SK-N-SH treated with all-trans-retinoic acid at 6 μM for 48 hours (cell line): Measurements from ENCODE around the gene EFEMP1.

ENCODE experiments used
- CSDC2 ChIP-seq: fragments of 250-450 bp; sonication (Bioruptor Pico); IDR thresholded peaks from 2 replicates; pipeline ENCODE4 v1.5.0; 2020; ENCODE audit warnings: mild to moderate bottlenecking, moderate library complexity
- POU6F1 ChIP-seq: fragments of 250-450 bp; sonication (Bioruptor Pico); IDR thresholded peaks from 2 replicates; pipeline ENCODE4 v1.8.0; 2021; ENCODE audit warnings: low read depth, mild to moderate bottlenecking, moderate library complexity, borderline replicate concordance
- PPARA ChIP-seq: fragments of 250-450 bp; sonication (Bioruptor Pico); IDR thresholded peaks from 2 replicates; pipeline ENCODE4 v1.5.0; 2020; ENCODE audit warnings: mild to moderate bottlenecking, borderline replicate concordance
- RARB ChIP-seq: fragments of 250-450 bp; sonication (Bioruptor Pico); IDR thresholded peaks from 2 replicates; pipeline ENCODE4 v1.8.0; 2021; ENCODE audit warnings: mild to moderate bottlenecking, moderate library complexity
- ZFP3 ChIP-seq: fragments of 250-450 bp; sonication (Bioruptor Pico); IDR thresholded peaks from 2 replicates; pipeline ENCODE4 v1.5.0; 2020; ENCODE audit warnings: mild to moderate bottlenecking, moderate library complexity
- ZNF565 ChIP-seq: fragments of 450-650 bp; formaldehyde crosslinking; conservative IDR thresholded peaks from 2 replicates; pipeline ENCODE4 v1.5.0; 2020; ENCODE audit warnings: low read depth, mild to moderate bottlenecking, moderate library complexity
- ZNF8 ChIP-seq: fragments of 450-650 bp; formaldehyde crosslinking; IDR thresholded peaks from 2 replicates; pipeline ENCODE4 v1.5.0; 2020; ENCODE audit warnings: mild to moderate bottlenecking, moderate library complexity
- TF ChIP-seq, protein P1 (sequence below): fragments of 250-450 bp; sonication (Bioruptor Pico); IDR thresholded peaks from 2 replicates; pipeline ENCODE4 v1.5.0; 2020; ENCODE audit warnings: mild to moderate bottlenecking, moderate library complexity
- TF ChIP-seq, protein P2 (sequence below): fragments of 250-450 bp; sonication (Bioruptor Pico); IDR thresholded peaks from 2 replicates; pipeline ENCODE4 v1.8.0; 2020; ENCODE audit warnings: mild to moderate bottlenecking, moderate library complexity, borderline replicate concordance
- TF ChIP-seq, protein P3 (sequence below): fragments of 250-450 bp; sonication (Bioruptor Pico); IDR thresholded peaks from 2 replicates; pipeline ENCODE4 v1.5.1; 2021; ENCODE audit warnings: mild to moderate bottlenecking, moderate library complexity

GRCh38 chr2:55926246-55926645 is 2.7 kb upstream of the EFEMP1 start:
- TF ChIP-seq, protein P1, sequence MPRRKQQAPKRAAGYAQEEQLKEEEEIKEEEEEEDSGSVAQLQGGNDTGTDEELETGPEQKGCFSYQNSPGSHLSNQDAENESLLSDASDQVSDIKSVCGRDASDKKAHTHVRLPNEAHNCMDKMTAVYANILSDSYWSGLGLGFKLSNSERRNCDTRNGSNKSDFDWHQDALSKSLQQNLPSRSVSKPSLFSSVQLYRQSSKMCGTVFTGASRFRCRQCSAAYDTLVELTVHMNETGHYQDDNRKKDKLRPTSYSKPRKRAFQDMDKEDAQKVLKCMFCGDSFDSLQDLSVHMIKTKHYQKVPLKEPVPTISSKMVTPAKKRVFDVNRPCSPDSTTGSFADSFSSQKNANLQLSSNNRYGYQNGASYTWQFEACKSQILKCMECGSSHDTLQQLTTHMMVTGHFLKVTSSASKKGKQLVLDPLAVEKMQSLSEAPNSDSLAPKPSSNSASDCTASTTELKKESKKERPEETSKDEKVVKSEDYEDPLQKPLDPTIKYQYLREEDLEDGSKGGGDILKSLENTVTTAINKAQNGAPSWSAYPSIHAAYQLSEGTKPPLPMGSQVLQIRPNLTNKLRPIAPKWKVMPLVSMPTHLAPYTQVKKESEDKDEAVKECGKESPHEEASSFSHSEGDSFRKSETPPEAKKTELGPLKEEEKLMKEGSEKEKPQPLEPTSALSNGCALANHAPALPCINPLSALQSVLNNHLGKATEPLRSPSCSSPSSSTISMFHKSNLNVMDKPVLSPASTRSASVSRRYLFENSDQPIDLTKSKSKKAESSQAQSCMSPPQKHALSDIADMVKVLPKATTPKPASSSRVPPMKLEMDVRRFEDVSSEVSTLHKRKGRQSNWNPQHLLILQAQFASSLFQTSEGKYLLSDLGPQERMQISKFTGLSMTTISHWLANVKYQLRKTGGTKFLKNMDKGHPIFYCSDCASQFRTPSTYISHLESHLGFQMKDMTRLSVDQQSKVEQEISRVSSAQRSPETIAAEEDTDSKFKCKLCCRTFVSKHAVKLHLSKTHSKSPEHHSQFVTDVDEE (CRISPR knock-in tag) = no peak
- TF ChIP-seq, protein P2, sequence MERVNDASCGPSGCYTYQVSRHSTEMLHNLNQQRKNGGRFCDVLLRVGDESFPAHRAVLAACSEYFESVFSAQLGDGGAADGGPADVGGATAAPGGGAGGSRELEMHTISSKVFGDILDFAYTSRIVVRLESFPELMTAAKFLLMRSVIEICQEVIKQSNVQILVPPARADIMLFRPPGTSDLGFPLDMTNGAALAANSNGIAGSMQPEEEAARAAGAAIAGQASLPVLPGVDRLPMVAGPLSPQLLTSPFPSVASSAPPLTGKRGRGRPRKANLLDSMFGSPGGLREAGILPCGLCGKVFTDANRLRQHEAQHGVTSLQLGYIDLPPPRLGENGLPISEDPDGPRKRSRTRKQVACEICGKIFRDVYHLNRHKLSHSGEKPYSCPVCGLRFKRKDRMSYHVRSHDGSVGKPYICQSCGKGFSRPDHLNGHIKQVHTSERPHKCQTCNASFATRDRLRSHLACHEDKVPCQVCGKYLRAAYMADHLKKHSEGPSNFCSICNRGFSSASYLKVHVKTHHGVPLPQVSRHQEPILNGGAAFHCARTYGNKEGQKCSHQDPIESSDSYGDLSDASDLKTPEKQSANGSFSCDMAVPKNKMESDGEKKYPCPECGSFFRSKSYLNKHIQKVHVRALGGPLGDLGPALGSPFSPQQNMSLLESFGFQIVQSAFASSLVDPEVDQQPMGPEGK (CRISPR knock-in tag) = no peak
- TF ChIP-seq, protein P3, sequence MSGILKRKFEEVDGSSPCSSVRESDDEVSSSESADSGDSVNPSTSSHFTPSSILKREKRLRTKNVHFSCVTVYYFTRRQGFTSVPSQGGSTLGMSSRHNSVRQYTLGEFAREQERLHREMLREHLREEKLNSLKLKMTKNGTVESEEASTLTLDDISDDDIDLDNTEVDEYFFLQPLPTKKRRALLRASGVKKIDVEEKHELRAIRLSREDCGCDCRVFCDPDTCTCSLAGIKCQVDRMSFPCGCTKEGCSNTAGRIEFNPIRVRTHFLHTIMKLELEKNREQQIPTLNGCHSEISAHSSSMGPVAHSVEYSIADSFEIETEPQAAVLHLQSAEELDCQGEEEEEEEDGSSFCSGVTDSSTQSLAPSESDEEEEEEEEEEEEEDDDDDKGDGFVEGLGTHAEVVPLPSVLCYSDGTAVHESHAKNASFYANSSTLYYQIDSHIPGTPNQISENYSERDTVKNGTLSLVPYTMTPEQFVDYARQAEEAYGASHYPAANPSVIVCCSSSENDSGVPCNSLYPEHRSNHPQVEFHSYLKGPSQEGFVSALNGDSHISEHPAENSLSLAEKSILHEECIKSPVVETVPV (CRISPR knock-in tag) = no peak
- TF ChIP-seq ZNF8 (no peak), PPARA (CRISPR knock-in tag) (no peak), RARB (CRISPR knock-in tag) (no peak), CSDC2 (CRISPR knock-in tag) (no peak), POU6F1 (CRISPR knock-in tag) (no peak), ZNF565 (CRISPR knock-in tag) (no peak), ZFP3 (CRISPR knock-in tag) (no peak)
